ENCODE measurements around the gene SLC7A6.

- TF ChIP-seq CTCF (IDR thresholded peaks at IDR 0.05) (no peak), POLR2AphosphoS5 (IDR thresholded peaks at IDR 0.05) (no peak), POLR2A (IDR thresholded peaks at IDR 0.05) (no peak), EP300 (IDR thresholded peaks at IDR 0.05) (no peak)
Measured at GRCh38 chr16:68324336-68324735, 60.0 kb downstream of the SLC7A6 start.

Data from stomach (tissue), 4 donors.